ENCODE results near the gene CFAP161. TPM values are rescaled to one million over a fixed set of nuclear protein-coding genes. Genes with fewer than 3 reads are reported as not detected.

Gene CFAP161
- total RNA-seq, 1 donor from 2014 or later: not detected

- peaks cover 2% of the 10 kb centered on the region for H3K4me1 Mint-ChIP-seq (ENCODE audit: unreplicated experiment)
- H3K9me3 Mint-ChIP-seq (ENCODE audit: unreplicated experiment): no peaks in the 10 kb centered on the region
- no peaks in the 10 kb centered on the region for H3K36me3 Mint-ChIP-seq (ENCODE audit: unreplicated experiment)
- TF ChIP-seq CTCF (IDR thresholded peaks at IDR 0.05): peak; percentile 79
- H3K27me3 Mint-ChIP-seq (ENCODE audit: unreplicated experiment): peaks cover 48% of the 10 kb centered on the region
- no peak overlapping the region for H3K27ac Mint-ChIP-seq (ENCODE audit: unreplicated experiment)
- no peak for DNase-seq (ENCODE audit: extremely low spot score, unreplicated experiment)
- H3K4me3 Mint-ChIP-seq (ENCODE audit: unreplicated experiment): no peak overlapping the region
These were observed 27.5 kb upstream of the CFAP161 start for GRCh38 chr15:81106560-81106959.

GRCh38 chr15:81107889-81108288 is 26.2 kb upstream of the CFAP161 start:
- peaks cover 2% of the 10 kb centered on the region for H3K4me1 Mint-ChIP-seq (ENCODE audit: unreplicated experiment)
- TF ChIP-seq CTCF (IDR thresholded peaks at IDR 0.05): no peak
- DNase-seq (ENCODE audit: extremely low spot score, unreplicated experiment): no peak
- H3K27me3 Mint-ChIP-seq (ENCODE audit: unreplicated experiment): peaks cover 52% of the 10 kb centered on the region
- no peak overlapping the region for H3K4me3 Mint-ChIP-seq (ENCODE audit: unreplicated experiment)
- H3K36me3 Mint-ChIP-seq (ENCODE audit: unreplicated experiment): no peaks in the 10 kb centered on the region
- no peaks in the 10 kb centered on the region for H3K9me3 Mint-ChIP-seq (ENCODE audit: unreplicated experiment)
- no peak overlapping the region for H3K27ac Mint-ChIP-seq (ENCODE audit: unreplicated experiment)

DNA sequence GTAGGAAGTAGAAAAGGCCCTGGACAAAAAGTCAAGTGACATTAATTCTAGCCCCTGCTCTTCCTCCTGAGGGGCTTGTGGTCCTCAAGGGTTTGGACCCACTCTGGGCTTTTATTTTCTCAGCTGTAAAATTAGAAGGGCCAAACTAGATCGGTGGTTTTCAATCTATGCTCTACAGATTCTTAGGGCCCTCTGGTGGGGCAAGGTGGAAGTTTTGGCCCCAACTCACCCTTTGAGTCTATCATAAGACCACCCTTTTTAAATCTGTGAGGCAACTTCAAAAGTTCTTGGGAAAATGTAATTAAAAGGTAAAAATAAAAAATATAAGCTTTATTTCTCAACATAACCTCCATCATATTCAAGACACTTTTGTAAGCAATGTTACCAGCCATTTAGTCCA is 25.6 kb upstream of the CFAP161 start:
- H3K4me3 Mint-ChIP-seq (ENCODE audit: unreplicated experiment): no peak overlapping the region
- H3K36me3 Mint-ChIP-seq (ENCODE audit: unreplicated experiment): no peaks in the 10 kb centered on the region
- H3K27ac Mint-ChIP-seq (ENCODE audit: unreplicated experiment): no peak overlapping the region
- peaks cover 56% of the 10 kb centered on the region for H3K27me3 Mint-ChIP-seq (ENCODE audit: unreplicated experiment)
- H3K4me1 Mint-ChIP-seq (ENCODE audit: unreplicated experiment): peaks cover 2% of the 10 kb centered on the region
- TF ChIP-seq CTCF (IDR thresholded peaks at IDR 0.05): peak; percentile 52
- H3K9me3 Mint-ChIP-seq (ENCODE audit: unreplicated experiment): no peaks in the 10 kb centered on the region
- DNase-seq (ENCODE audit: extremely low spot score, unreplicated experiment): no peak

DNA sequence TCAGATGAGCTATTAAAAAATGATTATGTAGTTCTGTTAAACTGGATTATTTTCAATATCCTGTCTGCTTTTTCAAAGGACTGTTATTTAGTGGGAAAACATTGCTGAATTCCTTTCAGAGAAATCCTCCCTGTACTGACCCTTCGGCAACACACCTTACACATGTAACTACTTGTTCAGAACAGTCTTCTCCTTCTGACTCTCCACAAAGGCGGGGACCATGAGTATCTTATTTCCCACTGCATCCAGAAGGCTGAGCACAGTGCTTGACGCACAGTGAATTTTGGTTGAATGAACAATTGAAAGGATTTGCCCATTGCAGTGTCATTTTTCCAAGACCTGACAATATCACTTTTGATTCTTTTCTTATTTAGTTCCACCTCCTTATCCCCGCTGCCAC is 23.1 kb upstream of the CFAP161 start:
- TF ChIP-seq CTCF (IDR thresholded peaks at IDR 0.05): no peak
- peaks cover 49% of the 10 kb centered on the region for H3K27me3 Mint-ChIP-seq (ENCODE audit: unreplicated experiment)
- H3K4me3 Mint-ChIP-seq (ENCODE audit: unreplicated experiment): no peak overlapping the region
- H3K36me3 Mint-ChIP-seq (ENCODE audit: unreplicated experiment): no peaks in the 10 kb centered on the region
- H3K27ac Mint-ChIP-seq (ENCODE audit: unreplicated experiment): no peak overlapping the region
- no peak for DNase-seq (ENCODE audit: extremely low spot score, unreplicated experiment)
- H3K9me3 Mint-ChIP-seq (ENCODE audit: unreplicated experiment): no peaks in the 10 kb centered on the region
- H3K4me1 Mint-ChIP-seq (ENCODE audit: unreplicated experiment): peaks cover 2% of the 10 kb centered on the region

DNA sequence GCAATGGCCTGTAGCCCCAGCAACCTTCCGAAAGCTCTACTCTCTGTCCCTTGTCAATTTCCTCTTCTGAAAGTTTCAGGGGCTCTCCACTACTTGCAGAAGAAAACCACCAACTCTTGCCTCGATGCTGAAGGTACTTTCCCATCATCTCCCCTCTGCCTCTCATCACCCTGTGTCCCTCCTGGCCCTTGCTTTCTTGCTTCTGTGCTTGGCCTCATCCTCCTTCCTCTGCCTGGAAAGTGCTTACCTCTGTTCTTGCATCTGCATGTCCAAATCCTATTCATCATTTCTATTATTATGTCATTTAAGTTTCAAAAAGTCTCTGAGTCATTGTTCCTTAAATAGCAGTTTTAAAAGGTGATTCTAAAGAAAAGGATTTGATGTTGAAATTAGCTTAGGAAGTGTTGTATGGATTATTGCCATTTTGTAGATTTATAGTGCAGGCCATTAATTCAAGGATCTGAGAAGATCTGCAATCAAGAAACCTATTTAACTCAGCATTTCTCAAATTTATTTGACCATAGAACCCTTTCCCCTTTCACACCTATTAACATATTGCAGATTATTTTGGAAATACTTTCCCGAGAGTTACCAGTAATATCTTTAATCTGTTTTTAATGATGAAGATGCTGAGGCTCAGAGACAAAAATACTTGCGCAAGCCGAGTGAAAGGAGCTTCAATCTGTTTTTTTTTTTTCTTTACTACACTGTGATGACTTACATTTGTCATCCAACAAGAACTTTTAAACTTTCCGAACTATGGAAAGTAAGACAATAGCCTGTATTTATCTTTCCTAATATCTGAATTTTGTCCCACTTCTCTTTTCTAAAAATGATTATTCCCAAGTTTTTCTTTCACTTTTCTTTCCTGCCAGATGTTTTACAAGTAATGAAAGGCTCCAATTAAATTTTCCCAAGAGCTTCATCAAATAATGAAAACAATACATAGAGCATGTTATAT is 22.3 kb upstream of the CFAP161 start:
- Mint-ChIP-seq H3K4me1 (ENCODE audit: unreplicated experiment) (no peaks in the 10 kb centered on the region), H3K9me3 (ENCODE audit: unreplicated experiment) (no peaks in the 10 kb centered on the region), H3K27ac (ENCODE audit: unreplicated experiment) (no peak overlapping the region), H3K4me3 (ENCODE audit: unreplicated experiment) (no peak overlapping the region), H3K27me3 (ENCODE audit: unreplicated experiment) (peaks cover 54% of the 10 kb centered on the region), H3K36me3 (ENCODE audit: unreplicated experiment) (no peaks in the 10 kb centered on the region)
- no peak for DNase-seq (ENCODE audit: extremely low spot score, unreplicated experiment)
- no peak for TF ChIP-seq CTCF (IDR thresholded peaks at IDR 0.05)
